ENCODE results near the gene USHBP1.

The USHBP1 gene

GRCh38 chr19:17263712-17264640 lies 569 bp downstream of the USHBP1 start:
- Histone ChIP-seq H3K4me2 (peak overlapping the region in 9 of 11 experiments; percentile 33 to 70 (median 50); a peak in 13 of 22 replicates), H3K27me3 (no peaks in the 10 kb centered on the region), H4K20me1 (no peaks in the 10 kb centered on the region), H3K9ac (peak overlapping the region in 2 of 11 experiments; percentile 10 to 29; a peak in 3 of 22 replicates), H3K9me3 (replicated peaks in 1 of 11) (no peaks in the 10 kb centered on the region), H3K4me3 (no peak overlapping the region), H3K36me3 (peaks cover 3 to 5% (median 4%) of the 10 kb centered on the region in 11 experiments; a peak in 19 of 22 replicates), H3K4me1 (peaks cover 33 to 52% (median 40%) of the 10 kb centered on the region in 10 experiments), H3K27ac (peak overlapping the region in 7 of 11 experiments; percentile 1 to 46 (median 22); a peak in 7 of 22 replicates)
- TF ChIP-seq Cebpa-rat (IDR thresholded peaks at IDR 0.05): no peak

GRCh38 chr19:17262557-17262956 lies 2.0 kb downstream of the USHBP1 start:
- H3K9ac ChIP-seq: peak overlapping the region in 3 of 11 experiments; percentile 7 to 33 (median 24); a peak in 3 of 22 replicates
- no peaks in the 10 kb centered on the region for H3K9me3 ChIP-seq (replicated peaks in 1 of 11)
- H3K36me3 ChIP-seq: no peaks in the 10 kb centered on the region
- H4K20me1 ChIP-seq: no peaks in the 10 kb centered on the region
- H3K27ac ChIP-seq: 0 out of 22 replicates have a peak overlapping the region, but pooled peaks of 1 of the 11 experiments have one; percentile 7
- H3K4me2 ChIP-seq: no peak overlapping the region
- no peak overlapping the region for H3K4me3 ChIP-seq
- H3K27me3 ChIP-seq: no peaks in the 10 kb centered on the region
- peaks cover 20 to 40% (median 28%) of the 10 kb centered on the region in 10 experiments for H3K4me1 ChIP-seq
- TF ChIP-seq Cebpa-rat (IDR thresholded peaks at IDR 0.05): no peak

DNA sequence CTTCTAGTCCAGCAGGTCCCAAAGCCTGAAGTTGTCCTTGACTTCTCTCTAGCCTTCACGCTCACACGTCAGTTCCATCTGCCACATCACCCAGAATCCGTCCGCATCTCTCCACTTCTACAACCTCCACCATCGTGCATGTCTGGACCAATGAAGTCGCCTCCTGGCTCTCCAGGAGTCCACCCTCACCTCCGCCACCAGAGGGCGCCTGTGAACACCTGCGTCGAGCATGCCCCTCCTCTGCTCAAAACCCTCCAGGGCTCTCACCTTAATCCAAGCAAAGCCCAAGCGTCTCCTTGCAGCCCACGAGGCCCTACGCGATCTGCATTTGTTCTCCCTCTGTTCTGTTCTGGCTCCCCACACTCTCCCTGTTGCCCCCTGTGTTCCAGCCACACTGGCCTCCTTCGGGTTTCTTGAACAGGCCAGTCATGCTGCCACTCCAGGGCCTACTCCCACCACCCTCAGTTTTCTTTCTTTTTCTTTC lies 3.7 kb downstream of the USHBP1 start:
- H3K4me3 ChIP-seq: no peak overlapping the region

DNA sequence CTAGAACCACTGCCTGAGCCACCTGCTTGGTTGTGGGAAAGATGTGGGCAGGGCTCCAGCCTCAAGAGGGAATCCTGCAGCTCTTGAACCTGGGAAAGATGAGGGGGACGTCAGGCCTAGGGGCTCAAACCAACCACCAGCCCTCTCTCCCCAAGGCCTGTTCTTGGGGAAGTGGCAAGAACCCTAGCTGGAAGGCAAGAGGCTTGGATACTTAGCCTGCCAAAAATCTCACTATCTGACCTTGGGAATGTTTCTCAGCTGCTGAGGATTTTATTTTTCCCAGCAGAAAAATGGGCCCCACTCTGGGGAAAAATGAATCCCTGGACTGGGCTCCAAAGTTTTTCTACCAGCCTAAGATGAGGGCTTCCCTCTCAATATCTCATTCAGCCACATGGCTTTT lies 4.6 kb downstream of the USHBP1 start:
- Histone ChIP-seq H3K4me3 (no peak overlapping the region), H3K36me3 (no peaks in the 10 kb centered on the region), H3K27me3 (no peaks in the 10 kb centered on the region), H3K9ac (no peak overlapping the region), H3K9me3 (replicated peaks in 1 of 11) (no peaks in the 10 kb centered on the region), H3K4me2 (no peak overlapping the region), H3K4me1 (peaks cover 4 to 28% (median 15%) of the 10 kb centered on the region in 10 experiments; a peak in 19 of 20 replicates), H3K27ac (no peak overlapping the region), H4K20me1 (no peaks in the 10 kb centered on the region)
- TF ChIP-seq Cebpa-rat (IDR thresholded peaks at IDR 0.05): no peak

More for the DNA sequence above, 3.7 kb downstream of the USHBP1 start:
- peak overlapping the region in 1 of 11 experiments; percentile 7; a peak in 1 of 22 replicates for H3K4me2 ChIP-seq
- H3K9me3 ChIP-seq (replicated peaks in 1 of 11): no peaks in the 10 kb centered on the region
- no peaks in the 10 kb centered on the region for H4K20me1 ChIP-seq
- H3K36me3 ChIP-seq: no peaks in the 10 kb centered on the region
- H3K9ac ChIP-seq: no peak overlapping the region
- peaks cover 12 to 31% (median 19%) of the 10 kb centered on the region in 10 experiments; a peak in 19 of 20 replicates for H3K4me1 ChIP-seq
- TF ChIP-seq Cebpa-rat (IDR thresholded peaks at IDR 0.05): no peak
- no peaks in the 10 kb centered on the region for H3K27me3 ChIP-seq
- no peak overlapping the region for H3K27ac ChIP-seq

DNA sequence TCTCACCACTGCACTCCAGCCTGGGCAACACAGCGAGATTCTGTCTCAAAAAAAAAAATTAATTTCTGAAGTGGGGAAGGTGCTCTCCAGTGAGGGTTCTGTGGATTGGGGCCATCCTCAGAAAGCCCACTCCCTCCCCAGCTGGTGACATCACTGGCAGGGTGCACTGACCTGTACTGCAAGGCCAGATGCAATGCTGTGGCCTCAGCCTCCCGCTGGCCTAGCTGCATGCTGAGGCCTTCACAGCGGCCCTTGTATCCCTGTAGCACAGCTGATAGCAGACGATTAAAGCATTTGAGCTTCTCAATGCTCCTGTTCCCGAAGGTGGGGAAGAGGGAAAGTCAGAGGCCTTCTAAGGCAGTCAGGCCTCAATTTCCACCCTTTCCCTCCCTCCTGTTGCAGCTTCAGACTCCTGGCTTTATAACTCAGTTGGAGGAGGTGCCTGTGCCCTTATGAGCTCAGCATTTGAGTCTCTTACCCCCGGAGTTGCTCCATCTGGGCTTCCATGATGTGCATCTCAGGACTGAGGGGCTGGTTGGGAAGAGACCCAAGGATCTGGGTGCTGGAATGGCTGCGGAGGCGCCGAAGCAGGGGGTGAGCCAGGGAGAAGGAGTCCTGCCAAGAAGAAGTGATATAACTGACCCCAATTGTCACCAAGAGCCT lies 5.3 kb downstream of the USHBP1 start:
- peaks cover 0 to 28% (median 15%) of the 10 kb centered on the region in 10 experiments; a peak in 14 of 20 replicates for H3K4me1 ChIP-seq
- H3K9ac ChIP-seq: 0 out of 22 replicates have a peak overlapping the region, but pooled peaks of 1 of the 11 experiments have one; percentile 9
- no peak for TF ChIP-seq Cebpa-rat (IDR thresholded peaks at IDR 0.05)
- H3K4me3 ChIP-seq: no peak overlapping the region
- H3K27me3 ChIP-seq: no peaks in the 10 kb centered on the region
- H3K4me2 ChIP-seq: no peak overlapping the region
- H3K27ac ChIP-seq: no peak overlapping the region
- H4K20me1 ChIP-seq: no peaks in the 10 kb centered on the region
- H3K9me3 ChIP-seq (replicated peaks in 1 of 11): no peaks in the 10 kb centered on the region
- H3K36me3 ChIP-seq: no peaks in the 10 kb centered on the region

DNA sequence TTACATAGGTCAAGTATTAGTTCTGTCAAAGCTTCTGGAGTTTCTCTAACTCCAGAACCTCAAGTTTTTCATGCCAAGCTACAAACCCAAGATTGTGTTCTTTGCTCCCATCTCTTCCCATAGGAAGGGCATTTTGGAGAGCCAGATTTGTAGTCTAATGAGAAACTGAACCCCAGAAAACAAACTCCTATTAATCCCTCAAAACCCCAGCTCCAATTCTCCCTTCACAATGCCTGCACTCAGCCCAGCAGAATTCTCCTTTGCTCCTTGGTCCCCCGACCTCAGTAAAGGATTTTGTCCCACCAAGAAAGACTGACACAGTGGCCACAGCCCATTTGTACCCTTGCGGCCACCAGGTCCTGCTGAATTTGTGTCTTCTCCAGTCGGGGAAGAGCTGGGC lies 8.4 kb downstream of the USHBP1 start:
- no peaks in the 10 kb centered on the region for H3K27me3 ChIP-seq
- no peak overlapping the region for H3K4me2 ChIP-seq
- peaks cover 0 to 18% (median 12%) of the 10 kb centered on the region in 10 experiments; a peak in 11 of 20 replicates for H3K4me1 ChIP-seq
- H3K9ac ChIP-seq: no peak overlapping the region
- no peak overlapping the region for H3K4me3 ChIP-seq
- no peaks in the 10 kb centered on the region for H3K36me3 ChIP-seq
- no peak for TF ChIP-seq Cebpa-rat (IDR thresholded peaks at IDR 0.05)
- no peak overlapping the region for H3K27ac ChIP-seq
- H4K20me1 ChIP-seq: no peaks in the 10 kb centered on the region
- H3K9me3 ChIP-seq (replicated peaks in 1 of 11): no peaks in the 10 kb centered on the region

GRCh38 chr19:17255150-17255621 lies 9.4 kb downstream of the USHBP1 start:
- Histone ChIP-seq H3K4me1 (peaks cover 0 to 15% (median 12%) of the 10 kb centered on the region in 10 experiments; a peak in 10 of 20 replicates), H3K27ac (no peak overlapping the region), H3K9ac (no peak overlapping the region), H3K36me3 (no peaks in the 10 kb centered on the region), H3K9me3 (replicated peaks in 1 of 11) (no peaks in the 10 kb centered on the region), H3K27me3 (no peaks in the 10 kb centered on the region), H3K4me3 (no peak overlapping the region), H4K20me1 (no peaks in the 10 kb centered on the region), H3K4me2 (peak overlapping the region in 6 of 11 experiments; percentile 9 to 57 (median 20); a peak in 7 of 22 replicates)
- peak in 1 of 11 experiments; percentile 8; a peak in 1 of 22 replicates for TF ChIP-seq Cebpa-rat (IDR thresholded peaks at IDR 0.05)

DNA sequence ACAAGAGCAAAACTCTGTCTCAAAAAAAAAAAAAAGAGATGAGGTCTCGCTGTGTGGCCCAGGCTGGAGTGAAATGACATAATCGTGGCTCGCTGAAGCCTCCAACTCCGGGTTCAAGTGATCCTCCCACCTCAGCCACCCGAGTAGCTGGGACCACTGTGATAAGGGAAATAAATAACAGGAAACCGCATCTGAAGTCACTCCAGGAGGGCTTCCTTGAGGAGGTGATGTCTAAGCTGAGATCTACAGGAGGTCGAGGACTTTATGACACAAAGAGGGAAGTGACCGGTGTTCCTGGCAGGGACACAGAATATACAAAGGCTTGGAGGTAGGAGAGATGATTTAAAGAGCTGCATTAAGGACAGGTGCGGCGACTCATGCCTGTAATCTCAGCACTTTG lies 9.9 kb downstream of the USHBP1 start:
- H3K36me3 ChIP-seq: no peaks in the 10 kb centered on the region
- no peaks in the 10 kb centered on the region for H3K27me3 ChIP-seq
- no peak for TF ChIP-seq Cebpa-rat (IDR thresholded peaks at IDR 0.05)
- H3K4me2 ChIP-seq: peak overlapping the region in 7 of 11 experiments; percentile 9 to 57 (median 15); a peak in 9 of 22 replicates
- no peaks in the 10 kb centered on the region for H4K20me1 ChIP-seq
- peaks cover 0 to 20% (median 12%) of the 10 kb centered on the region in 10 experiments; a peak in 10 of 20 replicates for H3K4me1 ChIP-seq
- H3K27ac ChIP-seq: no peak overlapping the region
- H3K9me3 ChIP-seq (replicated peaks in 1 of 11): no peaks in the 10 kb centered on the region
- no peak overlapping the region for H3K9ac ChIP-seq
- H3K4me3 ChIP-seq: no peak overlapping the region

All from BLaER1 treated with 17β-estradiol and CSF1 and Interleukin-3, amounts not matched to agents 10 nM and 100 nM (cell line).